Stimulated activated CD8-positive, alpha-beta memory T cell treated with anti-CD3 and anti-CD28 coated beads, Interleukin-15, amount 100 ng/mL, for 48 hours (primary cell): ENCODE measurements around the gene USP31.

Experiments
- DNase-seq, 2 donors: peaks; one replicate each; pipeline ENCODE4 v3.0.0-alpha.2; 2020; ENCODE audit warnings: low read depth in 2 of 2

Gene USP31

DNA sequence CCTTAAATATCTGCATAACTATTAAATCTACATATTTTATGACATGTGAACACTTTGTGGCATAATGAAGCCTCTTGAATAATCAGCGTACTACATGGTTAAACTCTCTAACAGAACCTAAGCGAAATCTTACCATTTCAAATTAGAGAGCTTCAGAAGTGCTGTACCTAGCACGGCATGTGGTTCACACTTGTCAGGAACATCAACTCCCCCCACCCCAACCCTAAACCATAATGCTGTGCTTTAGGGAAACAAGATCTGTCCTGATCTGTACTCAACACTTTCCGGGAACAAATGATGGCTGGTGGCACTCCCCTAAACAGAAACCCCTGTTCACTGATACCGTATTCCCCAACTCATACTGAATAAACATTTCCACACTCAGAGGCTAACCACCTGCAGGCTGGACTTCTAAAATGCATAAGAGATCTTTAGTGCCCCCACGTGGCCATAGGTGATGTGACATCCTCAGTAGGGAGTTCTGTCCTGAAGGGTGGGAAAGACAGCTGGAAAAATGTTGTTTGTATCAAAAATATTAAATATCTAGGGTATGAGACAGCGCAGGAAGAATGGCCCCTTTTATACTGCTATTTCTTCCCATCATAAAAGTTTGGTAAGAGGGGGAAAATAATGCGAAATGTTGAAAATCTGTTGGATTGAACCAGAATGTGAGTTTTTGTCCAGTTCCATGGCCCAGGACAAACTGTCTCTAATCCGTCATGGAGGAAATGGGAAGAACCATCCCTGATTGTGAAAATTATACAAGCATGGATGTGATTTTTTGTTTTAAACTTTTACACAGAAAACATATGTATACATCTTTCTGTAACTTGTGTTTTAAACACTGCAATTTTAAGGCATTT lies 88.6 kb downstream of the USP31 start:
- DNase-seq = peak in 1 of 2 donors; percentile 20

DNA sequence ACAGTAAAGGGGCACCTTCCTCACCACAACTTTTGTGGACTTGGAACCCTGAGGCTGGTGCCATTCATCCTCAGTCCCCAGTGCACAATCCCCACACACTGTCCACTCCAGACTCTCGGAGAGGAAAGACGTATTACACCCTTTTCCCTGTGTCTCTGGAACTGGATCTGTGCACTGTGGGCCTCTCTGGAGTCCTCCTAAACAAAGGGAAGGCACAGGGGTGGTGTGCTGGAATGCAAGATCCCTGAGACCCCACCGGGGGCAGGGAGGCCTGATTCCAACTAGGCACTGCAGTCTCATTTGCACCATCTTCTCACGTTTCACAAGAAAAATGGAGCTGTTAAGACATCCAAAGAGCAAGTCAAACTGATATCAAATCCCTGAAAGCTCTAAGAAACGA lies 89.8 kb downstream of the USP31 start:
- no peak for DNase-seq

DNA sequence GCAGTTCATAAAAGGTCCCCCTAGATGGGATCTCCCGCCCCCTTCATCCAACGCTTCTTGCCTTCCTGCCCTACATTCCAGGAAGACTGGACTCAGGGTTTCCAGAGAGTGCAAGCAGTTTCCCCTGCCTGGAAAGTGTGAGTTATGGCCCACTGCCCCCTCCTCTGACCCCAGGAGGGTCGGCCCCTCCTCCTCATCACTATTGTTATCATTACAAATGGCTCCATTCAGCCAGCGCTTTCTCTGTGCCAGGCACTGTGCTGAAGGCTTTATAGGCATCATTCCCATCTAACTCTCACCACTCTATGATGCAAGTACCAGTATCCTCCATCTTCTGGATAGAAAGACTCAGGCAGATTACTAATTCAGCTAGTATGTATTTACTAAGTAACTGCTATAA lies 90.7 kb downstream of the USP31 start:
- no peak for DNase-seq

DNA sequence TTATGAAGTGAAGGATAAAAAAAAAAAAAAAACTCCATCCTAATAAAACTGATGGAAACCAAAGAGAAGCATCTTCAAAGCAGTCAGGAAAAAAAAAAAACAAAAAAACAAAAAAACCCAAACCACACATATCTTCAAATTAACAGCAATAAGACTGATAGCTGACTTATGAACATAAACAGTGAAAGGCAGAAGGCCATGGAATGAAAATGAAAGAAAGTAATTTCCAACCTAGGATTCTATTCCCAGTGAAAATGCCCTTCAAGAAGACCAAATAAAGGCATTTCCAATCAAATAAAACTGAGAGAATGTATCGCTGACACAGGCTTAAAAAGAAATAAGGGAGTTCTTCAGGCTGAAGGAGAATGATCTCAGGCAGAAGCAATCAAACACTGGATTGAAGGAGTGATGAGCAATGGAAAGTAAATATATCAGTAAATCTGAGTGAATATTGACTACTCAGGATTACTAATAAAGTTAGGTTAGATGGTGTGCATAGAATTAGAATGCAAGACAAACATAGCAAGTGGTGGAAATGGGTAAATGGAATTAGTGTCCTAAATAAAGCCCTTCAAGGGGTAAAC lies 92.1 kb downstream of the USP31 start:
- DNase-seq = no peak

DNA sequence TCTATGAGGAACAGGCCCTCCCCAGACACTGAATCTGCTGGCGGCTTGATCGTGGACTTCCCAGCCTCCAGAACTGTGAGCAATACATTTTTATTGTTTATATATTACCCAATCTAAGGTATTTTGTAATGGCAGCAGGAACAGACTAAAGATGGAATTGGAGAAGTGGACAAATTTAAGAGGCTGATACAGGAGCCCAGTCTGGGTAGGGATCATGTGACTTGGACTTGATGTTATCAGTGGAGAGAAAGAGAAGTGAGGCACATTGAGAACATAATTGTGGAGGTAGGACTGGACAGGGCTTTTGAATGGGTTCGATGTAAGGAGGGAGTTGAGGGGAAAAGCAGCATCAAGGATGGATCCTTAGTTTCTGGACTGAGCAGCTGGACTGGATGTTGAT lies 93.8 kb downstream of the USP31 start:
- no peak for DNase-seq

DNA sequence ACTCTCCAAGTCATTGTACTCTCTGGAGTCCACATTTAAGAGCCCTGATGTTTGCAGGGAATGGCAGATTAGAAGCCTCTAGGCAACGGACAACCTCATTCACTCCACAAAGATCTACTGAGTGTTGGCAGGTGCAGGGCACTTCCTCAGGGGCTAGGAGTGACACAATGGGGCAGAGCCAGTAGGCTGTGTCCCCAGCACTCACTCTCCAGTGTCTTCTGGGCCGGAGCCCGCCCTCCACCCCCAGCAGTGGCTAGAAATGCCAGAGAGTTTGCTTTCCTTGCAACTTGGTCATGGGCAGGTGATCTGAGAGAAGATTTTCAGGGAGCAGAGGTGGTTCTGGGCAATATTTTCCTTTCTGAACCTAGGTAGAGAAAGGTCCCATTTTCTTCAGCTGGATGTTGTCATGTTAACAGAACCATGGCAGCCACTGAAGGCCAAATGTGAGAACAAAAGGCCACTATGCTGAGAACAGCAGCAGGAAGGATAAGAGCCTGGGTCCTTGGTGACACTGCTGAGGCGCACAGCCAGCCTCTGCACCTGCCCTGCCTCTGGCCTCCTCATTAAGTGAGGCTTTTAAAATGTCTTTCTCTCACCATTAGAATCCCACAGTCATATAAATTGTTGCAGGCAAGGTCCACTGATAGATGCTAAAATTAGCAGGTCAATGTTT lies 96.2 kb downstream of the USP31 start:
- no peak for DNase-seq

DNA sequence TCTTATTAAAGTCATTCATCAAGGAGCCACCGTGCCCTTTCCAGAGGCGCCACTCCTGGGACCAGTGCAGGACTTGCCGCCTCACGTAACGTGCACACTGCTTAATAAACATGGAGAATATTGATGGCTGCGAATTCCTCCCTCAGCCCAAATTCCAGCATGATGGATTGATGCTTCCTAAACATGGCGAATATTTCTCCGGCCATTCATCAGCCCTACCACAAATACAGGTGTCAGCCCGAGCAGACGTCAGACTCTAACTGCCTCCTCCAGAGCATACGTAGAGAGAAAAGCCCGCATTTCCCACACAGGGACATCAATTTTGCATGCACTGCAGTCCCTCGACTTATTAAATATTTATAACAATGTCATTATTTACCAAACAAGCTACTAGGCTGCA lies 97.0 kb downstream of the USP31 start:
- DNase-seq = no peak

DNA sequence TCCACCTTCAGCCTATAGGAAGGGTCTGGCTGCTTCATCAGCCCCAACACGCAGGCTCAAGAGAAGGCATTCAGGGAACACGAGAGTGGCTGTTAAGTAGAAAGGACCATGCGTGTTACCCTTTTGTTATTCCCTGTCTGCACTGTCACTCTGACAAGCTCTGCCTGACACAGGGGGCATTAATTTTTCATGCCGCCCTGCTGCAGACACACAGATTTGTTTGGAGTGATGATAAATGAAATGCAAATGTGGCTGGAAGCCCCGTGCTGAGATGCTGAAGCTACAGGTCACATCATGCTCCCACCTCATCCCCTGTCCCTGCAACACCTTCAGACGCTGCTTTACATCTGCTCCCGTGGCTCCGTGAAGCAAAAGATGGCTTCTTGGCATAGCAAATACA lies 97.7 kb downstream of the USP31 start:
- no peak for DNase-seq

DNA sequence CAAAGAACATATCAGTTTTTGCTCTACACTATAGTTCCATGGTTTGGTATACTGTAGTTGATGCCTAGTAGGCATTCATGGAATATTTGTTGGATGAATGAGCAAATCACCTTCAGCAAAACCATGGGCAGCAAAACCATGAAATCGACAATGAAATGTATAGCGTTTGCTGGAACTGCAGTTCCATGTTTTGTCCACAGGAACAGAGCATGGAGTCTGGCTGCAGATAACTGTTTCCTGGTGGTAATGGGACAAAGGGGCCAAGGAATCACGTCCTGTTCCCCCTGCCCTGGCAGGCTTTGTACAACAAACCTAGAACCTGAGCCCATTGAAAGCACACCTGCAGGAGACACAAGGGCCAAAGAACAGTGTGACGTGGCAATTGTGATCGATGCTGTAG lies 101.1 kb downstream of the USP31 start:
- DNase-seq = no peak

DNA sequence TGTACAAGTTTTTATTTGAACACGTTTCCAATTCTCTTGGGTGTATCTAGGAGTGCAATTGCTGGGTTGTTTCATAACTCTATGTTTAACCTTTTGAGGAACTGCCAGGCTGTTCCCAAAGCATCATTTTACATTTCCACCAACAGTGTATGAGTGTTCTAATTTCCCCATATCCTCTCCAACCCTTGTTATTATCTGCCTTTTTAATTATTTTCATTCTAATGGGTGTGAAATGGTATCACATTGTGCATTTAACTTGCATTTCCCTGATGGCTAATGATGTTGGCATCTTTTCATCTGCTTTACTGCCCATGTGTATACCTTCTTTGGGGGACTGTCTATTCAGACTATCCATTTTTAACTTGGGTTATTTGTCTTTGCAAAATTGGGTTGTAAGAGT lies 104.2 kb downstream of the USP31 start:
- no peak for DNase-seq

DNA sequence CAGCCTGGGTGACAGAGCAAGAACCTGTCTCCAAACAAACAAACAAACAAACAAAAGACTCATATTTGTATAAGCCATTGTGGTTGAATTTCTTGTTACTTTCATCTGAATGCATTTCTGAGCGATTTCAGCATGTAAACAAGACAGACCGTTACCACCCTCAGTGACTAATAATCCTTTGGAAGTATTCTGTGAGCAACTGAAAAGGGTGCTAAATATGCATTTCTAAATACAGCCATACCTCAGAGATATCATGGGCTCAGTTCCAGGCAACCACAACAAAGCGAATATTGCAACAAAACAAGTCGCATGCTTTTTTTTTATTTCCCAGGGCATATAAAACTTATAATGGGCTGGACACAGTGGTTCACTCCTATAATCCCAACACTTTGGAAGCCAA lies 109.0 kb downstream of the USP31 start:
- no peak for DNase-seq

DNA sequence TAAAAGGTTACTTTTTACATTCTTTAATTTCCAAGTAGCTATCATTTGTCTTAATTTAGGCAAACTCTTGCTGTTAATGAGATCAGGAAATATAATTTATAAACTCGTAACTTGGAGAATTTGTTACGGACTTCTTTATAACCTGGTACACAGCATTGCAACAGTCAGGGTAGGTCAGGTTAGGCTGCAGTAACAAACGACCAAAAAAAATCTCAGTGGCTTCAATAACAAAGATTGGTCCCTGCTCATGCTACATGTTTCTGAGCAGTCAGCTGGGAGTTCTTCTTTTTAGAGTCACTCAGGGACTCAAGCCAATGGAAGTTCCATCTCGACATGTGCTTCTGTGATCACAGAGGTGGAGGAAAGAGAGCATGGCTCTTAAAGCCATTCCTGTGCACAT lies 110.1 kb downstream of the USP31 start:
- no peak for DNase-seq

DNA sequence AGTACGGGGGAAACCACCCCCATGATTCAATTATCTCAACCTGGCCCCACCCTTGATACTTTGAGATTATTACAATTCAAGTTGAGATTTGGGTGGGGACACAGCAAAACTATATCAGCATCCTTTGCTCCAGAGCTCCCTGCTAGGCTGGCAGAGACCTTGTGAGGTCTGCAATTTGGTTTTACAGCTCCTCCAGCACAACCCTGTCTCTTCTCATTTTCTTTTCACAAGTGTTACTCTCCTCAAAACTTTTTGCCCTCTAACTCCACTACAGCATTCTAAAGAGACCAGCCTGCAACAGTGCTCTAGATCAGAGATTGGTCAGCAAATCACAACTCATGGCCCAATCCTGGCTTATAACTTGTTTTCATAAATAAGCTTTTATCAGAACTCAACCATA lies 114.0 kb downstream of the USP31 start:
- no peak for DNase-seq

DNA sequence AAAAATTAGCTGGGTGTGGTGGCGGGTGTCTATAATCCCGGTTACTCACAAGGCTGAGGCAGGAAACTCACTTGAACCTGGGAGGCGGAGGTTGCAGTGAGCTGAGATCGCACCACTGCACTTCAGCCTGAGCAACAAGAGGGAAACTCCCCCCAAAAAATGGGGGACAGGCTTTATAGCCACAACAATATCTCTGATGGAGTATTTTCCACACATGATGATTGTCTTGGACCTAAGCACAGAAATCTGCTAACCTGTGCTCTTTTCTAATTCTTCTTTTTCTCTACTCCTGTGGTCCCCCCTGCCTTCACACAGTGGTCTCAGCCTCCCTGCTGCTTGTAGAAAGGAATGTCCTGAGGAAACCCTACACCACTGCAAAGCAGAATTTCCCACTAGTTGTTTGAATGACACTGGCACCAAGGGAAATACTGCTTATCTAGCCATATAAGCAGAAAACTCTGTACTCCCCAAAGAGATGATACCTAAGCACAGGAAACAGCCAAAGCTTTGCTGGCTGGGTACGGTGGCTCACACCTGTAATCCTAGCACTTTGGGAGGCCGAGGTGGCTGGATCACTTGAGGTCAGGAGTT lies 117.6 kb downstream of the USP31 start:
- no peak for DNase-seq

DNA sequence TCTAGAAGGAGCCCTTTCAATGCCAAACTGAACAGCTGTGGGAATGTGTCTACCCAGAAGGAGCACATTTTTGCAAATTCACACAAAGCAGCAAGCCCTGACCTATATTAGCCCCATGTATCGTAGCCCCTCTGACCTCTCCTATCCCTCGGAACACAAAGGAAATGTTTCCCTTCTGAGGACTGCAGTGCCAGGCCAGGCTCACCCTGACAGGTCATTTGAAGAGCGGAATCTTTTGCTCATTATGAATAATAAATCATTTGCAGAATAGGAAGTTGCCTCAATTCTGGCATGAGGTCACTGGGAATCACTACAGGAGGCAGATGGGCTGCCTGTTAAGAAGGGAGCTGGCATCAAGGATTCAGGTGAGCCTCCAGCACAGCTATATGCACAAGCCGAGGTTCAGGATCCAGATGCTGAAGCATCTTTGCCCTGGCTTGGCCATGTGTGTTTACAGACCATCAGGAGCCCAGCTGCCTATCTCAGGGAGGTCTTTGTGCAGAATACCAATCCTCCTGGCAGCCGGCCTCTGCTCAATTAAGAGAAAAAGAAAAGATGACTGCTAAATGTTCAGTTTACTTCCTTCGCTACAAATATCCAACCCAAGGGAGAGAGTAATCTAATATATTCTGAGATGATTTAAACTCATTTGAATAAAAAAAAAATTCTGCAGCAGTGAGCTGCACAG lies 119.4 kb downstream of the USP31 start:
- no peak for DNase-seq

DNA sequence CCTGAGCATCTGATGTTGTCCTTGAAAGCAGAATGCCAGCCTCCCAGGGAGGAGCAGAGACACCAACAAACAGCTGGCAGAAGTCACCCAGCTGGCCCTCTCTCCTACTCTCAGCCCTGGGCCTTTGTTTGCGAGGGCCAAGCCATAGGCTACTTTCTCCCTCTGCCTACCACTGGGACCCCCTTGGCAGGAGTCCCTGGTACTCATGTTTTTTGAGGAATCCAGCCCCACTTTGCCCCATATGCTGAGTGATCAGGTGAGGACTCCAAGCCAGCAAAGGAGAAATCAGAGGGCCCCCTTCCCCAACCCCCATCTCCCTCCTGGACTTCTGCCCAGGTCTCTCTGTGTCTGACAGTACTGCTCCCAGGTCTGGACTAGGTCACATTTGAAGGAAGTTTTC lies 121.9 kb downstream of the USP31 start:
- DNase-seq = no peak

DNA sequence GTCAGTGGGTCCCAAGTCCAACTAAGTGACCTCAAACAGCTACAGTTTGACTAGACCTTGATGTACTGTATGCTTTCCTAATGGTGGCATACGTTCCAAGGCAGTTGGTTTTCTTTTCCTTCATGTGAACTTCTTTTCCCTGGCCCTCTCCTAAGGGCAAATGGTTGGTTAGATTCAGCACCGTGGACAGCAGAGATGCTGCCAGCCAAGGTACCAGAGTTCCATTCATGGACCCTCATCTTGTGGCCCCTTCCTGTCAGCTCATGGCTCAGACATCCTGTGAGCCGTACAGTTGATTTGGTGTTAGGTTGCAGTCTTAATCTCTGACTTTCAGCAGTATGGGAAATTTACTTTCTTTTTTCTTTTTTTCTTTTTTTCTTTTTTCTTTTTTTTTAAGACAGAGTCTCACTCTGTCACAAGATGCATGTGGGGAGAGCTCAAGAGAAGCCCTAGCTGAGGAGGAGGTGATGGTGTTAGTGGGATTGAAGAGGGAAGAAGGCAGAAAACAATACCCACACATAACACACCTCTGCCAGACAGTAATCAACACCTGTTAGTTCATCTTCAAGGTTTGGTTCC lies 122.4 kb downstream of the USP31 start:
- DNase-seq = no peak

DNA sequence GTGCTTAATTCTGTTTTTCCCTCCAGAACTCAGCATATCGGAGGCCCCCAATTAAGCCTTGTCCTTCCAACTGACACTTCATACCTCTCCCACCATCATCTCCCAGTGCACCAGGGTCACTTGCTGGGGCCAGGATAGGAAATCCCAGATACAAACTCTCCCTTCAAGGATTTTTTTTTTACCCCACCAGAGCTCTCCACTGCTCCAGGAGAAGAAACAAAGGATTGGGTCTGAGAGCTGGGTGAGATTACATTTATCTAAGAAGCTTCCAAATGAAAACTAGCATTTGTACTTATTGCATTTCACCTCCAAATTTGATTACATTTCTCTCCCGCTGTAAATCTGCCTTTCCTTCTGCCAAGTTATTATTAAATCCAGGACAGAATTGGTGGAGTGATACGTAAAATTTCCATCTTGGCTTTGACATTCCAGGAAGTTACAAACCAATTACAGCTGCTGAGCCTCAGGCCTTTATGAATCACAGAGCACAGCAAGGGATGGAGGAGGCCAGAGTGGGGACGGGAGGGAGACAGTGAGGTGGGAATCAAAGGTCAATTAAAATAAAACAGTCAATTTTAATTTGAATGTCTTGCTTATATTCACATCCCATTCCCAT lies 123.5 kb downstream of the USP31 start:
- no peak for DNase-seq

DNA sequence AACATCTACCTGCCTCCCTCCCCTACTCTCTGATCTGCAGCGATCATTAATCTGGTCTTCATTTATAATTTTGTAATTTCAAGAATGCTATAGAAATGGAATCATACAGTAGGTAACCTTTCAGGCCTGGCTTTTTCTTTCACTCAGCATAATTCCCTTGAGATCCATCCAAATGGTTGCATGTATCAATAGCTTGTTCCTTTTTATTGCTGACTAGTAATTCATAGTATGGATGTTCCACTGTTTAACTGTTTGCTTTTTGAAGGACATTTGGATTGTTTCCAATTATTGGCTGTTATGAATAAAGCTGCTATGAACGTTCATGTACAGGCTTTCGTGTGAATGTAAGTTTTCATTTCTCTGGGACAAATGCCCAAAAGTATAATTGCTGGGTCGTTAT lies 125.2 kb downstream of the USP31 start:
- no peak for DNase-seq

DNA sequence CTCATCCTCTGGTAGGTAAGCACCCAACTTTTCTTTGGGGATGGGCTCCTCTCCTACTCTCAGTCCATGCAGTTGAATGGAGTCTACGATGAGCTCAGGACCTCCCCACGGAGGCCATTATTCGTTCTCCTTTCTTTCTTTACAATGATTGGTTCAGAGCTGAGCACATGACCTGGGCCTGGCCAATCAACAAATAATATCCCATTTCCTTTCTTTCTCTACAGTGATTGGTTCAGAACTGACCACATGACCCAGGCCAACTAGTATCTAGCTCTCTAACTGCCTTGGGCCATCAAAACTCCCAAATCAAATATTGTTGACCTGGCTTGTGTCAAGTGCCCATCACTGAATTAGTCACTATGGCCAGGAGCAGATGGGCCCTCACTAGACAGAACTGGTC lies 129.2 kb downstream of the USP31 start:
- DNase-seq = no peak

DNA sequence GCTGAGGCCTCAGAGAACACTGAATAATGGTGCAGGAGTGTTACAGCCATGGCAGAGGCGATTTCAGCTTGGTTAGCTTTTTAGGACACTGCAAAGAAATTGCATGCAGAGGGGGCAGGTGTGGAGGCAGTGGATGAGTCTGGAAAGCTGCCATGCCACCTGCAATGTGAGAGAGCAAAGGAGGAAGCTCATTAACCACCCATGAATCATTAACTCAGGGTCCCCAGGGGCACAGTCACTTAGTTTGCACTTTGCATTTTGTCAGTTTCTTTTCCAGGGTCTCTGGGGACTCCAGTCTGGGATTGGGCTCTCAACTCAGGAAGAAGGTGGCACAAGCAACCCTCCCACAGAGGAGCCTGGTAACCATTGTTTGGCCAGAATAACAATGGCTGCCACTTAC lies 132.9 kb downstream of the USP31 start:
- DNase-seq = no peak
